A549 (cell line): ENCODE data around the gene DNM3. TPM values are rescaled to one million over a fixed set of nuclear protein-coding genes. Genes with fewer than 3 reads are reported as not detected.
A peak's percentile ranks its signal among the peaks of the same experiment; 100 is the strongest.

Source experiments
- ATAC-seq, 2 experiments: fragments of 200-7000 bp in 1 of 2; fragments of >200 bp in 1 of 2; cut with Nextera tagmentation in 1 of 2; cut with Tn5 transposase in 1 of 2; 3 replicates each; pipeline versions ENCODE4 v1.8.0 to v1.9.1; 2018 to 2020; ENCODE audit warnings: mild to moderate bottlenecking in 1 of 2, moderate library complexity in 1 of 2
- CTCF ChIA-PET: fragments of 300-600 bp; sonication (Branson Sonifier 250); formaldehyde crosslinking; extraction: SDS; loops from one replicate; lab custom pipeline; 2021; ENCODE audit warnings: antibody characterized with exemption, inconsistent platforms; lab: Yijun Ruan, JAX
- POLR2A ChIA-PET: fragments of 350-600 bp; formaldehyde crosslinking; extraction: SDS; loops from one replicate; lab custom pipeline; 2021; ENCODE audit warnings: antibody characterized with exemption, inconsistent platforms; lab: Yijun Ruan, JAX
- DNase-seq, 2 experiments: peaks; one replicate each; pipeline versions ENCODE4 v3.0.0 to v3.0.0-alpha.2; 2011 to 2016; ENCODE audit warnings: low read depth in 1 of 2, low spot score in 1 of 2
- FAIRE-seq: peaks from 2 replicates; lab custom pipeline; 2011; peaks lifted over from hg19 to GRCh38; lab: Jason Lieb, UNC
- H3K27ac ChIP-seq, 2 experiments: fragments of >200 bp; sonication (Bioruptor Twin); formaldehyde crosslinking; 3 replicates each; pipeline ENCODE4 v1.5.1; 2016 to 2017
- H3K4me1 ChIP-seq: fragments of >200 bp; sonication (Bioruptor Twin); formaldehyde crosslinking; 3 replicates; pipeline ENCODE4 v1.6.1; 2016
- H3K4me2 ChIP-seq: fragments of >200 bp; sonication (Bioruptor Twin); formaldehyde crosslinking; 3 replicates; pipeline ENCODE4 v1.6.1; 2016
- H3K4me3 ChIP-seq: fragments of >200 bp; sonication (Bioruptor Twin); formaldehyde crosslinking; 3 replicates; pipeline ENCODE4 v1.5.1; 2016
- H3K9me3 ChIP-seq: fragments of >200 bp; sonication (Bioruptor Twin); formaldehyde crosslinking; 3 replicates; pipeline ENCODE4 v1.6.1; 2016
- ATOH8 ChIP-seq: fragments of 250-450 bp; sonication (Bioruptor Pico); IDR thresholded peaks from 2 replicates; pipeline ENCODE4 v1.5.0; 2020; ENCODE audit warnings: low read depth, mild to moderate bottlenecking, moderate library complexity
- BHLHE40 ChIP-seq: IDR thresholded peaks from 2 replicates; pipeline ENCODE4 v1.6.1; 2012; ENCODE audit warnings: low read depth, low read length, inconsistent platforms
- CBX2 ChIP-seq: fragments of 200-600 bp; sonication (generic); IDR thresholded peaks from 2 replicates; pipeline ENCODE4 v1.6.1; 2016; ENCODE audit warnings: low read depth, mild to moderate bottlenecking, borderline replicate concordance
- CBX8 ChIP-seq: fragments of 200-600 bp; sonication (generic); IDR thresholded peaks from 2 replicates; pipeline ENCODE4 v1.6.1; 2016
- EHMT2 ChIP-seq: fragments of 200-600 bp; sonication (generic); IDR thresholded peaks from 2 replicates; pipeline ENCODE4 v1.6.1; 2016; ENCODE audit warnings: antibody characterized with exemption, low read depth, mild to moderate bottlenecking, moderate library complexity
- ELK1 ChIP-seq: fragments of 150-350 bp; IDR thresholded peaks from 2 replicates; pipeline ENCODE4 v1.6.1; 2014; ENCODE audit warnings: low read depth, mild to moderate bottlenecking, low read length
- EP300 ChIP-seq, 2 experiments: fragments of >200 bp; sonication (Bioruptor Twin); formaldehyde crosslinking; IDR thresholded peaks; 2 replicates in 1 of 2; 3 replicates in 1 of 2; pipeline ENCODE4 v1.6.1; 2016 to 2017
- ESRRA ChIP-seq: fragments of 150-350 bp; IDR thresholded peaks from 2 replicates; pipeline ENCODE4 v1.6.1; 2014; ENCODE audit warnings: mild to moderate bottlenecking, low read length, borderline replicate concordance
- HDAC2 ChIP-seq: fragments of 200-600 bp; sonication (generic); IDR thresholded peaks from 2 replicates; pipeline ENCODE4 v1.6.1; 2016
- HOXA7 ChIP-seq: fragments of 250-450 bp; sonication (Bioruptor Pico); IDR thresholded peaks from 2 replicates; pipeline ENCODE4 v1.5.0; 2020; ENCODE audit warnings: mild to moderate bottlenecking, moderate library complexity
- HOXB13 ChIP-seq: fragments of 250-450 bp; sonication (Bioruptor Pico); IDR thresholded peaks from 2 replicates; pipeline ENCODE4 v1.5.0; 2020; ENCODE audit warnings: low read depth, mild to moderate bottlenecking, moderate library complexity
- HOXB5 ChIP-seq: fragments of 250-450 bp; sonication (Bioruptor Pico); IDR thresholded peaks from 2 replicates; pipeline ENCODE4 v1.5.0; 2020; ENCODE audit warnings: mild to moderate bottlenecking, moderate library complexity
- JUNB ChIP-seq: fragments of >200 bp; sonication (Bioruptor Twin); formaldehyde crosslinking; IDR thresholded peaks from 2 replicates; pipeline ENCODE4 v1.6.1; 2016
- KDM1A ChIP-seq: fragments of 200-600 bp; sonication (generic); IDR thresholded peaks from 2 replicates; pipeline ENCODE4 v1.6.1; 2016; ENCODE audit warnings: low read depth, mild to moderate bottlenecking
- MAFK ChIP-seq: fragments of 450-650 bp; IDR thresholded peaks from 2 replicates; pipeline ENCODE4 v1.6.1; 2014; ENCODE audit not compliant: partially characterized antibody
- MAX ChIP-seq: IDR thresholded peaks from 2 replicates; pipeline ENCODE4 v1.6.1; 2012
- MAZ ChIP-seq: fragments of 150-350 bp; IDR thresholded peaks from 2 replicates; pipeline ENCODE4 v1.6.1; 2014; ENCODE audit warnings: antibody characterized with exemption, low read depth, low read length, borderline replicate concordance
- NFE2L2 ChIP-seq: fragments of 150-350 bp; conservative IDR thresholded peaks from 2 replicates; pipeline ENCODE4 v1.6.1; 2014; ENCODE audit warnings: low read length
- NPAS2 ChIP-seq: fragments of 250-450 bp; sonication (Bioruptor Pico); IDR thresholded peaks from 2 replicates; pipeline ENCODE4 v1.8.0; 2022; ENCODE audit warnings: mild to moderate bottlenecking, moderate library complexity, borderline replicate concordance
- NR3C1 ChIP-seq: fragments of >200 bp; sonication (Bioruptor Twin); formaldehyde crosslinking; IDR thresholded peaks from 3 replicates; pipeline ENCODE4 v1.6.1; 2017
- PBX3 ChIP-seq: IDR thresholded peaks from 2 replicates; pipeline ENCODE4 v1.6.1; 2012
- POLR2A ChIP-seq: IDR thresholded peaks from 2 replicates; pipeline ENCODE4 v1.6.1; 2012; ENCODE audit warnings: mild to moderate bottlenecking, low read length
- RAD21 ChIP-seq, 2 experiments: fragments of >200 bp in 1 of 2; sonication (Bioruptor Twin) in 1 of 2; formaldehyde crosslinking in 1 of 2; IDR thresholded peaks in 1 of 2; conservative IDR thresholded peaks in 1 of 2; 2 replicates in 1 of 2; 3 replicates in 1 of 2; pipeline ENCODE4 v1.6.1; 2012 to 2018; ENCODE audit warnings: inconsistent platforms in 1 of 2
- RARB ChIP-seq: fragments of 250-450 bp; sonication (Bioruptor Pico); IDR thresholded peaks from 2 replicates; pipeline ENCODE4 v1.8.0; 2021; ENCODE audit warnings: mild to moderate bottlenecking, moderate library complexity
- RCOR1 ChIP-seq: fragments of 150-350 bp; IDR thresholded peaks from 2 replicates; pipeline ENCODE4 v1.6.1; 2014; ENCODE audit warnings: antibody characterized with exemption, low read length, low read depth
- TFCP2L1 ChIP-seq: fragments of 250-450 bp; sonication (Bioruptor Pico); IDR thresholded peaks from 2 replicates; pipeline ENCODE4 v1.5.0; 2021; ENCODE audit warnings: mild to moderate bottlenecking
- WGBS: methylation state at CpG from one replicate; pipeline ENCODE4 v1.1.6; 2017; ENCODE audit errors: missing lambda C conversion rate; 5-methylcytosine and 5-hydroxymethylcytosine counted together
- polyA plus RNA-seq, 4 experiments: library from polyadenylated mRNA; depleted of rRNA in 3 of 4; stranded (reverse); fragments of >200 nt; fragmentation: RNase III in 1 of 4; extraction: RNeasy Plus Mini Kit Qiagen cat#74134 plus additional on column Dnase treatment in 1 of 4; gene quantifications; 2 replicates in 3 of 4; 3 replicates in 1 of 4; pipeline ENCODE4 v1.2.3, GENCODE V29; 2011 to 2017

The DNM3 gene
- polyA plus RNA-seq, 2 of the 4 experiments (the other 2 are of a cell fraction), result 0.57 to 1.5 TPM

- 68% methylated on average over 2 of the region's 2 CpGs for WGBS
- FAIRE-seq, result no peak
- no peak overlapping the region for H3K4me3 ChIP-seq
- POLR2A ChIA-PET, result no interaction called here
- CTCF ChIA-PET, result interaction anchor here (1.3 kb wide), 1 partner anchor 23 kb away, joined by 3 read pairs; no protein-coding TSS in a partner anchor
- H3K4me2 ChIP-seq, result no peak overlapping the region
- no peak for DNase-seq
- H3K27ac ChIP-seq, result peak overlapping the region in 1 of 2 experiments; percentile 28; a peak in 1 of 6 replicates
- H3K4me1 ChIP-seq, result peaks cover 5% of the 10 kb centered on the region; the same call in 1 of the 3 replicates
- TF ChIP-seq BHLHE40, result no peak
- TF ChIP-seq MAZ, result no peak
- TF ChIP-seq HOXA7 (CRISPR knock-in tag), result no peak
- no peak for TF ChIP-seq PBX3
- no peak for TF ChIP-seq JUNB
- no peak for TF ChIP-seq EHMT2
- no peak for TF ChIP-seq HOXB5 (CRISPR knock-in tag)
- no peak for TF ChIP-seq ATOH8 (CRISPR knock-in tag)
- no peak for TF ChIP-seq RARB (CRISPR knock-in tag)
- TF ChIP-seq RCOR1, result no peak
- no peak for TF ChIP-seq EP300 (IDR thresholded peaks at IDR 0.05)
- ATAC-seq, result no peak
- H3K9me3 ChIP-seq, result no peaks in the 10 kb centered on the region
Measured at GRCh38 chr1:172293429-172293828, 452.1 kb downstream of the DNM3 start.

GRCh38 chr1:172298141-172298540 is 456.8 kb downstream of the DNM3 start:
- H3K4me2 ChIP-seq, result no peak overlapping the region
- ATAC-seq (no peak), DNase-seq (no peak), FAIRE-seq (no peak)
- H3K4me3 ChIP-seq, result no peak overlapping the region
- peaks cover 5% of the 10 kb centered on the region; the same call in 1 of the 3 replicates for H3K4me1 ChIP-seq
- no peaks in the 10 kb centered on the region for H3K9me3 ChIP-seq
- ChIA-PET CTCF (no interaction called here), POLR2A (no interaction called here)
- H3K27ac ChIP-seq, result 0 out of 6 replicates have a peak overlapping the region, but pooled peaks of 1 of the 2 experiments have one; percentile 12
- 79% methylated on average over 3 of the region's 3 CpGs for WGBS
- TF ChIP-seq CBX8 (no peak), NFE2L2 (no peak), CBX2 (no peak), HOXB5 (CRISPR knock-in tag) (no peak), HOXB13 (CRISPR knock-in tag) (no peak), PBX3 (no peak), MAFK (no peak), RAD21 (conservative IDR thresholded peaks at IDR 0.05 in 1 of 2, IDR thresholded peaks at IDR 0.05 in 1 of 2) (no peak), ESRRA (no peak), JUNB (no peak), MAX (no peak), BHLHE40 (no peak), RCOR1 (no peak), TFCP2L1 (CRISPR knock-in tag) (no peak), POLR2A (no peak), NPAS2 (CRISPR knock-in tag) (no peak), HOXA7 (CRISPR knock-in tag) (no peak)

- Histone ChIP-seq H3K4me2 (no peak overlapping the region), H3K4me3 (no peak overlapping the region), H3K4me1 (peaks cover 5% of the 10 kb centered on the region; the same call in 1 of the 3 replicates), H3K9me3 (no peaks in the 10 kb centered on the region), H3K27ac (no peak overlapping the region)
- 88% methylated on average over 2 of the region's 2 CpGs for WGBS
- ChIA-PET POLR2A (no interaction called here), CTCF (no interaction called here)
- no peak for DNase-seq
- no peak for TF ChIP-seq HDAC2
- no peak for TF ChIP-seq NFE2L2
- TF ChIP-seq EHMT2, result no peak
- TF ChIP-seq KDM1A, result no peak
- TF ChIP-seq TFCP2L1 (CRISPR knock-in tag), result no peak
- no peak for TF ChIP-seq ELK1
- no peak for TF ChIP-seq NR3C1
- no peak for ATAC-seq
- no peak for FAIRE-seq
Measured at GRCh38 chr1:172298911-172299310, 457.6 kb downstream of the DNM3 start.
